HFF-Myc (cell line): ENCODE measurements around the gene ARHGAP29.

Experiments
- DNase-seq: peaks from one replicate; pipeline ENCODE4 v3.0.0-alpha.2; 2011; ENCODE audit warnings: low read depth; ENCODE audit errors: extremely low read depth
- H3K4me3 ChIP-seq: replicated peaks from 2 replicates; pipeline ENCODE4 v1.5.1; 2011; ENCODE audit warnings: low read depth, mild to moderate bottlenecking, control low read depth, low read length
- TF ChIP-seq, protein P1 (sequence below): IDR thresholded peaks from 2 replicates; pipeline ENCODE4 v1.5.1; 2012; ENCODE audit warnings: mild to moderate bottlenecking, low read depth, low read length, control low read depth; ENCODE audit errors: missing control alignments

The ARHGAP29 gene

GRCh38 chr1:94275083-94275482 is 37.7 kb upstream of the ARHGAP29 start:
- TF ChIP-seq, protein P1, sequence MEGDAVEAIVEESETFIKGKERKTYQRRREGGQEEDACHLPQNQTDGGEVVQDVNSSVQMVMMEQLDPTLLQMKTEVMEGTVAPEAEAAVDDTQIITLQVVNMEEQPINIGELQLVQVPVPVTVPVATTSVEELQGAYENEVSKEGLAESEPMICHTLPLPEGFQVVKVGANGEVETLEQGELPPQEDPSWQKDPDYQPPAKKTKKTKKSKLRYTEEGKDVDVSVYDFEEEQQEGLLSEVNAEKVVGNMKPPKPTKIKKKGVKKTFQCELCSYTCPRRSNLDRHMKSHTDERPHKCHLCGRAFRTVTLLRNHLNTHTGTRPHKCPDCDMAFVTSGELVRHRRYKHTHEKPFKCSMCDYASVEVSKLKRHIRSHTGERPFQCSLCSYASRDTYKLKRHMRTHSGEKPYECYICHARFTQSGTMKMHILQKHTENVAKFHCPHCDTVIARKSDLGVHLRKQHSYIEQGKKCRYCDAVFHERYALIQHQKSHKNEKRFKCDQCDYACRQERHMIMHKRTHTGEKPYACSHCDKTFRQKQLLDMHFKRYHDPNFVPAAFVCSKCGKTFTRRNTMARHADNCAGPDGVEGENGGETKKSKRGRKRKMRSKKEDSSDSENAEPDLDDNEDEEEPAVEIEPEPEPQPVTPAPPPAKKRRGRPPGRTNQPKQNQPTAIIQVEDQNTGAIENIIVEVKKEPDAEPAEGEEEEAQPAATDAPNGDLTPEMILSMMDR, result no peak
- no peak for DNase-seq
- no peak overlapping the region for H3K4me3 ChIP-seq

DNA sequence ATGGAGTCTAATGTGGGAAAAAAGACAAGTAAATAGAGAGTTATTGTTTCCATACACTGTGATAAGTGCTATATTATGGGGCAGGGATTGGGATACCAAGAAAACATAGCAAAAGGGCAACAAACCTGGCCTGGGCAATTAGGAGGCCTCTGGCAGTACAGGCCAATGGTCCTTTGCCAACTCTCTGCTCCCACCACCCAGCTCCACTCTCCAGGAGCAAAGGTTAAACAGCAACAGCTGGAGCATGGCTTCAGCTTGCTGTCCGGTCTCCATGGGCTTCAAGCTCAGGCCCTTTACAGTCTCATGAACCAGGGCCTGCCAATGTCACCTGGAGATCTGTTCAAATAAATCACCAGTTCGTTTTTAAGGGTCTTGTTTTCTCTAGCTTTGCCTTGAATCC is 37.2 kb upstream of the ARHGAP29 start:
- no peak for DNase-seq
- TF ChIP-seq, protein P1, result no peak
- no peak overlapping the region for H3K4me3 ChIP-seq

GRCh38 chr1:94273111-94273510 is 35.7 kb upstream of the ARHGAP29 start:
- TF ChIP-seq, protein P1, result no peak
- H3K4me3 ChIP-seq, result no peak overlapping the region
- no peak for DNase-seq

GRCh38 chr1:94272388-94272787 is 35.0 kb upstream of the ARHGAP29 start:
- no peak for DNase-seq
- TF ChIP-seq, protein P1, result no peak
- no peak overlapping the region for H3K4me3 ChIP-seq

GRCh38 chr1:94271373-94271772 is 34.0 kb upstream of the ARHGAP29 start:
- DNase-seq, result no peak
- H3K4me3 ChIP-seq, result no peak overlapping the region
- TF ChIP-seq, protein P1, result no peak

DNA sequence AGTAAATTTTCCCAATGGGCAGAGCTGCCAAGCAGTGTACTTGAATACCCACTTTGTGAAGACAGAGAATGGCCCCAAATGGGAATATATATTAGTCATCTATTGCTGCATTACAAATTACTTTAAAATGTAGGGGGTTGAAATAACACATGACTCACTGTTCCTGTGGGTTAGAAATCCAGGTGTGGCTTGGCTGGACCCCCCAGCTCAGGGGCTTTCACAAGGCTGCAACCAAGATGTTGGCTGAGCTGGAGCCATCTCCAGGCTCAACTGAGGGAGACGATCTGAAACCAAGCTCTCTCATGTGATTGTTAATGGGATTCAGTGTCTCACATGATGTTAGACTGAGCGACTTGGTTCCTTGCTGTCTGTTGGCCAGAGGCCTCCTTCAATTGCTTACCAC is 33.4 kb upstream of the ARHGAP29 start:
- peak; percentile 55 for DNase-seq
- H3K4me3 ChIP-seq, result no peak overlapping the region
- TF ChIP-seq, protein P1, result no peak

DNA sequence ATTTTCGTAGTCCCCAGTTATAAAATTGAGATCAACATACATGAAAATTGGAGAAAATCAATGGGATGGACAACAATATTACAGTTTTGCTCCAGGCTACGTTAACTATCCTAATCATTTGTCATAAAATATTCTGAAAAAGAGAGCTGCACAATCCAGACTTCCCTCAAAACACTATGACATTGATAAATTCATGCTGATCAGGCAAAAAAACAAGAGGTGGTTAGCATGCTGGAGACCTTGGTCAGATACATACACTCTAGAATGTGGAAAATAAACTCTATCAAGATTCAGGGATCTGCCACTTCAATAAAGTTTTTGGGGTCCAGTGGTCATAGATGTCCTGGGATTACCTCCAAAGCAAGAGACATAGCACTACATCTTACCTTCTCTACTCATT is 32.5 kb upstream of the ARHGAP29 start:
- H3K4me3 ChIP-seq, result no peak overlapping the region
- no peak for DNase-seq
- TF ChIP-seq, protein P1, result no peak
